ENCODE results near the gene PRKN. TPM values are rescaled to one million over a fixed set of nuclear protein-coding genes. Genes with fewer than 3 reads are reported as not detected.
"Not testable (repeated sequence)": the region's sequence is repeated elsewhere in the genome, so short reads cannot be mapped to it uniquely, and the experiment has no call there.

Gene PRKN
- total RNA-seq, 1 donor from 2014 or later: 0.79 TPM

- DNase-seq (ENCODE audit: low read depth) (no peak), FAIRE-seq (no peak)
- no peak overlapping the region for H3K4me3 ChIP-seq (ENCODE audit: low read depth, low read length)
- no peaks in the 10 kb centered on the region for H3K36me3 ChIP-seq (ENCODE audit: control insufficient read depth, insufficient read depth, low read length)
- no peak for TF ChIP-seq CTCF (IDR thresholded peaks at IDR 0.05; ENCODE audit: insufficient read depth, low read length, severe bottlenecking)
- H3K27me3 ChIP-seq (ENCODE audit: control insufficient read depth, insufficient read depth, low read length): no peaks in the 10 kb centered on the region
Observed at GRCh38 chr6:161830866-161831616, 896.5 kb downstream of the PRKN start.

- no peak for FAIRE-seq
- no peak overlapping the region for H3K4me3 ChIP-seq (ENCODE audit: low read depth, low read length)
- TF ChIP-seq CTCF (IDR thresholded peaks at IDR 0.05; ENCODE audit: insufficient read depth, low read length, severe bottlenecking): no peak
- DNase-seq (ENCODE audit: low read depth): no peak
- no peaks in the 10 kb centered on the region for H3K36me3 ChIP-seq (ENCODE audit: control insufficient read depth, insufficient read depth, low read length)
- no peaks in the 10 kb centered on the region for H3K27me3 ChIP-seq (ENCODE audit: control insufficient read depth, insufficient read depth, low read length)
Observed at GRCh38 chr6:161829291-161829729, 898.3 kb downstream of the PRKN start.

GRCh38 chr6:161828355-161828754, 899.2 kb downstream of the PRKN start:
- no peak for DNase-seq (ENCODE audit: low read depth)
- no peaks in the 10 kb centered on the region for H3K27me3 ChIP-seq (ENCODE audit: control insufficient read depth, insufficient read depth, low read length)
- no peak for TF ChIP-seq CTCF (IDR thresholded peaks at IDR 0.05; ENCODE audit: insufficient read depth, low read length, severe bottlenecking)
- no peak for FAIRE-seq
- no peak overlapping the region for H3K4me3 ChIP-seq (ENCODE audit: low read depth, low read length)
- no peaks in the 10 kb centered on the region for H3K36me3 ChIP-seq (ENCODE audit: control insufficient read depth, insufficient read depth, low read length)

- no peaks in the 10 kb centered on the region for H3K27me3 ChIP-seq (ENCODE audit: control insufficient read depth, insufficient read depth, low read length)
- H3K4me3 ChIP-seq (ENCODE audit: low read depth, low read length): no peak overlapping the region
- DNase-seq (ENCODE audit: low read depth) (no peak), FAIRE-seq (no peak)
- no peaks in the 10 kb centered on the region for H3K36me3 ChIP-seq (ENCODE audit: control insufficient read depth, insufficient read depth, low read length)
- TF ChIP-seq CTCF (IDR thresholded peaks at IDR 0.05; ENCODE audit: insufficient read depth, low read length, severe bottlenecking): no peak
Observed at GRCh38 chr6:161826512-161826911, 901.1 kb downstream of the PRKN start.

GRCh38 chr6:161822204-161822603, 905.4 kb downstream of the PRKN start:
- not testable (repeated sequence) for H3K4me3 ChIP-seq (ENCODE audit: low read depth, low read length); DNase-seq (ENCODE audit: low read depth); FAIRE-seq; H3K36me3 ChIP-seq (ENCODE audit: control insufficient read depth, insufficient read depth, low read length); H3K27me3 ChIP-seq (ENCODE audit: control insufficient read depth, insufficient read depth, low read length)

- H3K27me3 ChIP-seq (ENCODE audit: control insufficient read depth, insufficient read depth, low read length): no peaks in the 10 kb centered on the region
- no peak for DNase-seq (ENCODE audit: low read depth)
- H3K4me3 ChIP-seq (ENCODE audit: low read depth, low read length): no peak overlapping the region
- no peak for TF ChIP-seq CTCF (IDR thresholded peaks at IDR 0.05; ENCODE audit: insufficient read depth, low read length, severe bottlenecking)
- no peak for FAIRE-seq
- H3K36me3 ChIP-seq (ENCODE audit: control insufficient read depth, insufficient read depth, low read length): no peaks in the 10 kb centered on the region
Observed at GRCh38 chr6:161817881-161818280, 909.7 kb downstream of the PRKN start.

All from bronchial epithelial cell (primary cell).